HG02973 (cell line): ENCODE measurements around the gene ZNF629.

Experiments used
- ATAC-seq: cut with Tn5 transposase; IDR thresholded peaks from one replicate; pipeline ENCODE4 v1.9.1; 2021; ENCODE audit warnings: moderate library complexity; ENCODE audit not compliant: unreplicated experiment

ZNF629 gene

DNA sequence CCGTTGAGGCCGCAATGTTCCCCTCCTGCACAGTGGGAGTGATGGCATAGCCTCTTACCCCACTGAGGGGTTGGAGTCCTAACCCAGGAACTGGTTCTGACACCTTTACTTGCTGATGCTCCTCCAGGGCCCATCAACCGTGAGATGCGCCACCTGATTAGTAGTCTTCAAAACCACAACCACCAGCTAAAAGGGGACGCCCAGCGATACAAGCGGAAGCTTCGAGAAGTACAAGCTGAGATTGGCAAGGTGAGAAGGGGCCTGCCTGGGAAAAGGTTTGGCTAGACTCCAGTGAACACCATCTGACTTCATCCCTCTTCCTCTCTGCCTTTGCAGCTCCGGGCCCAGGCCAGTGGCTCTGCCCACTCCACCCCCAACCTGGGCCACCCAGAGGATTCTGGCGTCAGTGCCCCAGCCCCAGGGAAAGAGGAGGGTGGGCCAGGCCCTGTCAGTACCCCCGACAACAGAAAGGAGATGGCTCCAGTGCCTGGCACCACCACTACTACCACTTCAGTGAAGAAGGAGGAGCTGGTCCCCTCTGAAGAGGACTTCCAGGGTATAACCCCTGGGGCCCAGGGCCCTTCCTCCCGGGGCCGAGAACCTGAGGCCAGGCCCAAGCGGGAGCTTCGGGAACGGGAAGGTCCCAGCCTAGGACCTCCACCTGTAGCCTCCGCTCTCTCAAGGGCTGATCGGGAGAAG, 19.1 kb downstream of the ZNF629 start:
- no peak for ATAC-seq

DNA sequence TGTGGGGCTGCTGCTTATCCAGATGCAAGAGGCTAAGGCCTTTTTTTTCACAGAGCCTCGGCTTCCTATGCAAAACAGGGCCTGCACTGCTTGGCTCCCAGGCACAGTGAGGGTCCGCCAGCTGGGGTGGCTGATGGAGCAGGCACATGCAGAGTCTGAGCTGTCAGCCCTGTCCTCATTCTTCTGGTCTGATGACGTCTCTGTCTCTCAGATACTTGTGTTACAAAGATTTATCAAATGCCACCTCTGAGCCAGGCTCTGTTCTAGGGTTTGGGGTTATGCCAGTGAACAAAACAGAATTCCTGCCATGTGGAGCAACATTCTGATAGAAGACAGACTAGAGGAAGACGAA, 20.1 kb downstream of the ZNF629 start:
- ATAC-seq = no peak

DNA sequence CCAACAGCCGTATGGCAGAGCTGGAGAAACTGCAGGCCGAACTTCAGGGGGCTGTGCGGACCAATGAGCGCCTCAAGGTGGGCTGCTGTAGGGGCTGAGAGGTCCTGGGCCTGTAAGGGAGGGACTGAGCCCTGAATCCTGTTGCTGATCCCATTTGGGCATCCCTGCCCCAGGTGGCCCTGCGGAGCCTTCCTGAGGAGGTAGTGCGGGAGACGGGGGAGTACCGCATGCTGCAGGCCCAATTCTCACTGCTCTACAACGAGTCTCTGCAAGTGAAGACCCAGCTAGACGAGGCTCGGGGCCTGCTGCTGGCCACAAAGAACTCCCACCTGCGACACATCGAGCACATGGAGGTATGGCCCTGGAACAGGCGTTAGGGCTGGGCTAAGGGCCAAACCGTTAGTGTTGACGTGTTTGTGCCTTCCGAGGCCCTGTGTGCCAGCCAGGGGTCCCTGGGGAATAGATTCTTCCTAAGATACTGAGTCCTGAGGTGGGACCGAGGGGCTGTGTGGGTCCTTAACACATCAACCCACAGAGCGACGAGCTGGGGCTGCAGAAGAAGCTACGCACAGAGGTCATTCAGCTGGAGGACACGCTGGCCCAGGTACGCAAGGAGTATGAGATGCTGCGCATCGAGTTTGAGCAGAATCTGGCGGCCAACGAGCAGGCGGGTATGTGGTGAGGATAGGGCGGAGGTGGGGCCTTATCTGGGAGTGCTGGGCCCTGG, 20.6 kb downstream of the ZNF629 start:
- no peak for ATAC-seq

DNA sequence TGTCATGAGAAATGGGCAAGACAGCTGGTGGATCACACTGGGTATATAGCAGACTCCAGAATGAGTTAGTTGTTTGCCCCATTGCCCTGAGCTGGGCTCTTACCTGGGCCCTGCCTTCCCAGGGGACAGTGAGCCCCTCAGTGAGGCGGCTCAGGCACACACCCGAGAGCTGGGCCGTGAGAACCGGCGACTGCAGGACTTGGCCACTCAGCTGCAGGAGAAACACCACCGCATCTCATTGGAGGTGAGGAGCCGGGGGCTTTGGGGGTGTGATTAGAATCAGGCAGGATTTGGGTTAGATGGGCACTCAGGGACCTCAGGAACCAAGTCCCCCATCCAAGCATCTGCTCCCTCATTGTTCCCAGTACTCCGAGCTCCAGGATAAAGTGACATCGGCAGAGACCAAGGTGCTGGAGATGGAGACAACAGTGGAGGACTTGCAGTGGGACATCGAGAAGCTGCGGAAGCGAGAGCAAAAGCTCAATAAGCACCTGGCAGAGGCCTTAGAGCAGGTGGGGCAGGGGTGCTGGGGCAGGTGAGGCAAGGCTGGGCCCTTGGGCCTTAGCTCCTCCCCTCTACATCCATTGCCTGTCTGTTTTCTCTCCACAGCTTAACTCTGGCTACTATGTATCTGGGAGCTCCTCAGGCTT, 22.1 kb downstream of the ZNF629 start:
- ATAC-seq = no peak

DNA sequence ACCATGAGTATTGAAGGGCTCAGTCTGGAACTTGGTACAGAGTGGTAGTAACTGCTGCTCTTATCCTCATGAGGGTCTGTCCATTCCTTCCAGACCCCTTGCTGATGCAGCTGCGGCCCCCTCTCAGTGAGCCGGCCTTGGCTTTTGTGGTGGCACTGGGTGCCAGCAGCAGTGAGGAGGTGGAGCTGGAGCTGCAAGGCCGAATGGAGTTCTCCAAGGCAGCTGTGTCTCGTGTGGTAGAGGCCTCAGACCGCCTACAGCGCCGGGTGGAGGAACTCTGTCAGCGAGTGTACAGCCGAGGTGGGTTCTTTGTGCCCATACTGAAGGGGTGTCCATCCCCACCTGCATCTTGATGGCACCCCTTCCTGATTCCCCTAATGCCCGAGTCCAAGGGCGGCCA, 22.9 kb downstream of the ZNF629 start:
- no peak for ATAC-seq

DNA sequence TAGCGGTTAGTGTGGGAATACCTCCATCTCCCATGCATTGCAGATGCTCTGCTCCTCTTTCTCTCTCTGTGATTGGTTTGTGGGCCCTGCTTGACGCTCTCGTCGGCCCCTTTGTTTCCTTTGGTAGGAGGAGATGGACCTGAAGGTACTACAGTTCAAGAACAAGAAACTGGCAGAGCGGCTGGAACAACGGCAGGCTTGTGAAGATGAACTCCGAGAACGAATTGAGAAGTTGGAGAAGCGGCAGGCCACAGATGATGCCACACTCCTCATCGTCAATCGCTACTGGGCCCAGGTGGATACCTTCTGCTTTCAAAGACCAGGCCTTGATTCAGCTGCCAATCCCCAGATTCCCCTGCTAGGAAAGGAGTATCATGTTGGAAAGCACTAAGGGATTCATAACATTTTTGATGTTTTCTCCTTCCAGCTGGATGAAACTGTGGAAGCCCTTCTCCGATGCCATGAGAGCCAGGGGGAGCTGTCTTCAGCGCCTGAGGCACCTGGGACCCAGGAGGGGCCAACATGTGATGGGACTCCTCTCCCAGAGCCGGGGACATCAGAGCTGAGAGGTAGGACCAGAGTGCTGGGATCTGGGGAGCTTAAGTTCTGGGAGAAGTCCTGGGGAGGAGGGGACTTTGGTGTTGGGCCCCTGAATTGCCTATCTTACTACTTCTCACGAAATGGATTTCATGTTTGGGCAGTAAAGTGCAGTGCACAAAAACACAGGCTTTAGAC, 23.8 kb downstream of the ZNF629 start:
- no peak for ATAC-seq

DNA sequence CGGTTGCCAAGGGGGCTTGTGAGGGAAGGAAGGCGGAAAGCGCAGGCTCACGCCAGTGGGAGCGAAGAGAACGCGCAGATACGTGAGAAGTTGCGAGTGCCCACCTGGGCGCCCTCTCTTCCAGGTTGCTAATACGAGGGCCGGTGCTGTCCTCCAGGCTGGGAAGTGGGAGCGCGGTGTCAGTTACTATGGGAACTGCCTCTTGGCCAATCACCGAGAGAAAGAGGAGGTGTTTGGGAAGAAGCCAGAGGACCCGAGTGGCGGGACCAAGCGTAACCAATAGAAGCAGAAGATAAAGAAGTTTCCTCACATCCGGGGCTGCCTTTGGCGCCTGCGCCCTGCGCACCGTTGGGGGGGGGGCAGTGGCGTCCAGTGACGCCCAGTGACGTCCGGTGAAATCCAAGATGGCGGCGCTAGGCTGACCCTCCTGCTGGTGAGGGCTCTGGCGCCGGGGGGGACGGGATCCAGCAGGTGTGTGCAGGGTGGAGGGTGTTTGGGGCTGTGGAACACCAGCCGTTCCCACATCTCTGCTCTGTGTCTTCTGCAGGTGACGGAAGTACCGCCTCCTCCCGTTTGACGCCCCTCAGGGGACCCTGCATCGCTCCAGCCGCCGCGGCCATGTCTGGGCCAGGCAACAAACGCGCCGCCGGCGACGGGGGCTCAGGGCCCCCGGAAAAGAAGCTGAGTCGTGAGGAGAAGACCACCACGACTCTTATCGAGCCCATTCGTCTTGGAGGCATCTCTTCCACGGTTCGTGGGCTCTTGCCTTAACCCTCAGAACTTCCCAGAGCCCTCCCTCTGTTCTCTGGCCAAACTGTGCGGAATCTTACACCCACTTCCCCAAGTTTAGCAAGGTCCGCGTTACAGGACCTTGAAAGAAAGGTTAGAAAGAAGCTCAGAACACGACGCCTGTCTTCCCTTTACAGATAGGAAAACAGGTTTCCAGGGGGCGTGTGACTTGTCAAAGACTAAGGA, 24.8 kb downstream of the ZNF629 start, which contains the start of the genes CFAP119 and RNF40:
CFAP119 (minus strand) TSS at position 135 of the 975 bp plus-strand sequence. CDS start 314 bp downstream, outside the sequence.
RNF40 (plus strand) TSS at position 395 of the 975 bp plus-strand sequence; CDS start at position 619, 224 bp downstream.
- ATAC-seq = peak; percentile 69

DNA sequence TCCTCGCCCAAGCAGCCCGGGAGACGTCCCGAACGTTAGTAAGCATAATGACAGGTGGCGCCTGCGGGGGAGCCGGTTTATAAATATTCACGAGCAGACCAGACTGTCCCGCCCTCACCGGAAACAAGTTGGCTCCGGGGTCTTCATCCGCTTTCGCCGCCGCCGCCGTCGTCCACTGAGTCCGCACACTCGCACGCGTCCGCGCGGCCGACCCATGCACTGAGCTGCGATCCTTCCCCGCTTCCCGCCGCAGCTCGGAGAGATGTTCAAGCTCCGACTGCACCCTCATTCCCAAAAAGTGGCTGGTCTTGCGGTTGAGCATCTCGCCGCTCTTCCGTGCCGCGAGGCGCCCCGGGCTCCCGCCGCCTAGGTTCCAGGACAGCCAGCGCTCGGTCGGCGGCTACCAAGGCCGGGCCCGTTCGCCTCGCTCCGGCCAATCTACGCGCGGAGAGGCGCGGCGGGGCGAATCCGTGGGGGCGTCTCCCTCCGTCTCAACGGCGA, 25.5 kb downstream of the ZNF629 start:
- ATAC-seq = peak; percentile 23

DNA sequence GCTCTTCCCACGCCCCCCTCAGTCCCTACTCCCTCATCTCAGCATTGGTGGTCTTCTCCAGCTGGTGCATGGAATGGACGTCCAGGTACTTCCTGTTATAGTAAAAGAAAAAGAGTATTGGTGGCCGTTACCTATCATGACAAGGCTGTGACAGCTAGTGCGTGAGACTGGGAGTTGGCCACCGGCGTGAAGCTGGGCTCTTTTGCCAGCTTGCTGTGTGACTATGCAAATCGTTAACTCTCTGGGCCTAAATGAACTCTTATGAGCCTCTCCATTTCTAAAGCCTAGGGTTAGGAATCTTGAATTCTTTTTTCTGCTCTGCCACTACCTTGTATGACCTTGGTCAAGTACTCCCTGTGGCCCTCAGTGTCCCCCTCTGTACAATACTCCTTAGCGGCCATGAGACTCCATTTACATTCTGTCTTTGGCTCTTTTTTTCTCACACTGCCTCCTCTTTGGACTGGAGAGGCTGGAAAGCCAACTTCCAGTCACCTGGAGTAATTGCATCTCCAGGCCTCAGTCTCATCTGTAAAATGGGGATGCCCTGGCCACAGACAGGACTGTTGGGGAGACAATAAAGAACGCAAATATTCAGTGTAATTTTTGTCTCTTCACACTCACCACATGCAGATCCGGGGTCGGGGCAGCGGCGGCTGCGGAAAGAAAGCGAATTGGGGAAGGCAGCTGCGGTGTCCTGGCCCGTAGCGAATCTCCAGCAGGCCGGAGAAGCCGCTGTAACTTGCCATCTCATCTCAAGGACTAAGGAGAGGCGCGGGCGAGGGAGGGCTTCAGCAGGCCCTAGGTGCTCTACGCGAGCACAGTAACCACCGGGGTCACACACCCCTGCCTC, 26.2 kb downstream of the ZNF629 start:
- ATAC-seq = no peak

DNA sequence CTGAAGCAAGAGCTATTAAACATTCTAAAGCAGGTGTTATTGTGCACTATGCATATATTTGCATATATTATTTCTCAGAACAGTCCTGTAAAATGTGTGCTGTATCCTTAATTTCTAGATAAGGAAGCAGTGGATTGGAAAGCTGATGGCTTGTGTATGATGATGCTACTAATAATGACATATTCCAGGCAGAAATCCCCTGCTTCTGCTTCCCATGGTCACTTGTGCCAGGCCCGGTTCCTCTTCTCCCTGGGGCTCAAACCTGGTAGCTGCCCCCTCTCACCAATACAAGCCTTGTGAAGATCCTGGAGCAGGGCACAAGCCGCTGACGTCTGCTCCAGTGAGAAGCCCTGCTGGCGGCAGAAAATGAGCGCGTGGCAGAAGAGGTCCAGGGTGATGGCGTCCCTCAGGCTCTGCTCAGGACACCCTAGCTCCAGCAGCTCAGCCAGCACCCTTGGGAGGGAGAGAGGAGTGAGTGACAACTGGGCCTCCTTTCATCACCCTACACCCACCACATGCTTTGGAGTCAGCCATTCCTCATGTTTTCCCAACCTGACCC, 26.9 kb downstream of the ZNF629 start:
- no peak for ATAC-seq

DNA sequence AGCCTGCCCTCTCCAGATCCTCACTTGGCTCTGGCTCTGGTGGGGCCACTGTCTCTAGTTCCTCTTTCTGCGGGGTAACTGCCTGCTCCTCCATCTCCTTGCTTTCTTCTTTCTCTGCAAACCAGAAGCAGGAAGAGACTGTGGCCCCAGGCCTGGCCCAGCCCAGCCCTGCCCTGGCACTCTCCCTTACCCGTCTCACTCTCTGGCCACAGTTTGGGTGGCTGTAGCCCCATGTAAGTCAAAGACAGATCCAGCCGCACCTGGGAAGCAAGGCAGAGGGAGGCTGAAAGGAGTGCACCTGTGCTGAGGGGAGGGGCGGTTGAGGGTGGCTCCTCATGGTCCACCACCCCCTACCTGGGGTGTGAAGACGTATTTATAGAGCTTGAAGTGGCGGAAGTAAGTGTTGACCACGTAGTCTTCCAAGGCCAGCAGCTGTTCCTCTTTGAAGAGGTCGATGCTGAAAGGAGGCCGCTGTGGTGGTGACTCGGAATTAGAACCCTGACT, 28.0 kb downstream of the ZNF629 start:
- no peak for ATAC-seq

DNA sequence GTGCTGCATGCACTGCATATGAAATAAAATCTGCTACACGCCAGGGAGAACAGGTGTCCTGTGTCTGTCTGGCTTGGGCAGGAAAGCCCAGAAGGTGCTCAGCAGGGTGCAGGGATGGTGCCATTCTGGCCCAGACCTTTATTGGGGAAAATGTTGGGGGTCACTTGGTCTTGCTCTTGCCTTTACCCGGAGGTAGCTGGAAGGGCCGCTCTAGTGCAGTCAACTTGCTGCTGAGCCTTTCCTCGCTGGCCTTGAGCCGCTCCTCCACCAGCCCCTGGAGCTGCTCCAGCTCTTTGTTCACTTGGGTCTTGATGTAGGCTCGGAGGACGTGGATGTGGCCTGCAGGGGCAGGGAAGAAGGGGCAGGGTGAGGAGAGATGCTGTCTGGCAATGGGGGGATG, 29.7 kb downstream of the ZNF629 start:
- no peak for ATAC-seq

DNA sequence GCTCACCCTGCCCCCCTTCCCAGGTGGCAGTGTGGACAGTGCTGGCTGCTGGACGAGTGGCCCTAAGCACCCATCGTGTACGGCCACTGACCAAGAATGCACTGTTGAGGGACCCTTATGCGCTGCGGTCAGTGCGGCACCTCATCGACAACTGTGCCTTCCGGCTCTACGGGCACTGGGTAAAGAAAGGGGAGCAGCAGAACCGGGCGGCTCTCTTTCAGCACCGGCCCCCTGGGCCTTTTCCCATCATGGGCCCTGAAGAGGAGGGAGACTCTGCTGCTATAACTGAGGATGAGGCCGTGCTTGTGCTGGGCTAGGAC, 30.3 kb downstream of the ZNF629 start:
- no peak for ATAC-seq

DNA sequence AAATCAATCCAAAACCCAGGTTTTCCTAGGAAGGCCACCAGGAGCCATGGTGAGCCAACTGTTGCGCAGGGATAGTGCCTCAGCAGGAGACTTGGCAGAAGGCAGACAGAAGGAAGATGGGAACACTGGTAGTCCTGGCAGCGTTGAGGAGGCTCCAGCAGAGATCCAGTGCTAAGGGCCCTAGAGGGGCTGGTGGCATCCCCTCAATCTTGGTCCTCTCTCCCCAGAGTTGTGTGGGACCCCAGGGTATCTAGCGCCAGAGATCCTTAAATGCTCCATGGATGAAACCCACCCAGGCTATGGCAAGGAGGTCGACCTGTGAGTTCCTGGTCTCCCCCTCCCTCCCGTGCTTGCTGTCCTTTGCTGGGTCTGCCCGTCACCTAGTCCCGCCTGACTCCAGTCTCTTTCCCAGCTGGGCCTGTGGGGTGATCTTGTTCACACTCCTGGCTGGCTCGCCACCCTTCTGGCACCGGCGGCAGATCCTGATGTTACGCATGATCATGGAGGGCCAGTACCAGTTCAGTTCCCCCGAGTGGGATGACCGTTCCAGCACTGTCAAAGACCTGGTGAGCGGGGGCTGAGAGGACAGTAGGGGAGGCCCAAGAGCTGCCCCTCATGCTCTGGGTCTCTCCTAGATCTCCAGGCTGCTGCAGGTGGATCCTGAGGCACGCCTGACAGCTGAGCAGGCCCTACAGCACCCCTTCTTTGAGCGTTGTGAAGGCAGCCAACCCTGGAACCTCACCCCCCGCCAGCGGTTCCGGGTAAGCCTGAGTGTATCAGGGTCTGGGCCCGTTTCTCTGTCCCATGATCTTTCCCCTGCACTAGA, 30.8 kb downstream of the ZNF629 start:
- no peak for ATAC-seq

DNA sequence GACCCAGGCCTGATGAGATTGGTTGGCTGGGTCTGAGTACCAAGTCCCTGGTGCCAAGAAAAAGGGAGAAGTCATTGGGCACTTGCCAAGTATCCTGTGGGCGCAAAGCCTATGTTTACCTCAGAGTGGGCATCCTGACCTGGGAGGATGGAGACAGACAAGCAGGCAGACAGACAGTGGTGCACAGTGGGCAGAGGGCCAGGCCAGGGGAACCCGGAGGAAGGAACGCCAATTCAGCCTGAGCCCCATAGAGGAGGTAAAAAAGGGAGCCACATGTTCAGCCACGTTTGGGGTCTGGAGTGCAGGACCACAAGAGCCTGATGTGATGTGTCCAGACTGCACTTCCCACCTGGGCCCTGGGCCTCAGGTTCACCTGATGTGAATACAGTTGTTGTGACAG, 33.4 kb downstream of the ZNF629 start:
- no peak for ATAC-seq

DNA sequence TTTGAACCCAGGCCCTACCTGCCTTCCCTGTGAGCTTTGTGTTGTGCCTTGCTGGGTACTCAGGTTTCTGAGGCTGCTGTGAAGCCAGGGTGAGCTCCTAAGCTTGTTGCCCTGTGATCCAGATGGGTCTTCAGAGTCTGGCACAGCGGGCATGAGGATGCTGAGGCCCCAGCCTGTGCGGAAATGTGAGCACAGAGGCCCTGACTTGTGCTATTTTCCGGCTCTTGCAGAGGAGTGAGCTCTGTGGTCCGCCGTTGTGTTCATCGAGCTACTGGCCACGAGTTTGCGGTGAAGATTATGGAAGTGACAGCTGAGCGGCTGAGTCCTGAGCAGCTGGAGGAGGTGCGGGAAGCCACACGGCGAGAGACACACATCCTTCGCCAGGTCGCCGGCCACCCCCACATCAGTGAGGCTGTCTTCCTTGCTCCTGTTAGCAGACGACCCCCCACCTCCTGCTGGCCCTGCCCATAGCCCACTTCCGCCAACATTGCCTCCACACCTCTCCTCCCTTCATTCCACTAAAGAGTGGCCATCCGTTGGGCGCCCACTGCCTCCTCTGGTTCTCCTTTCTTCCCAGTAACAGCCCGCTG, 36.0 kb downstream of the ZNF629 start:
- no peak for ATAC-seq

DNA sequence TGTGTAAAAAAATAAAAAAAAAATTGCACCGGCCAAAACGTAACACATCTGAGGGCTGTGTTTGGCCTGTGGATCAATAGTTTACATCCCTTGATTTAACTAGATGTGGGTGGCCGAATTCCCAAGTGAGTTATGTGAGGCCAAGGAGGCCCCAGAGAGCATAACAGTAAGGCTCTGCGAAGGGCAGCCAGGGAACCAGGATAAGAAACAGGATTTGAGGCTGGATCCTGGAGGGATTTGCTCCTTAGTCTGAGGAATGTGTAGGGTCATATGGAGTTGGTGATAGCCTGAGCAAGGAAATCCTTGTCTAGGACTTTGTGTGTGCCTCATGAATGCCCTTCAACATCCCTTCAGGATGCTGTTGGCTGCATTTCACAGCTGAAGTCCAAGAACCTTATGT, 36.8 kb downstream of the ZNF629 start:
- no peak for ATAC-seq
